Nucleus accumbens (tissue), 56 donors: Measurements from ENCODE around the gene DDIT3.

Experiments
- DNase-seq, 56 donors: peaks; one replicate each; lab custom pipeline; 2025; lab: John Stamatoyannopoulos, UW

DDIT3 gene

DNA sequence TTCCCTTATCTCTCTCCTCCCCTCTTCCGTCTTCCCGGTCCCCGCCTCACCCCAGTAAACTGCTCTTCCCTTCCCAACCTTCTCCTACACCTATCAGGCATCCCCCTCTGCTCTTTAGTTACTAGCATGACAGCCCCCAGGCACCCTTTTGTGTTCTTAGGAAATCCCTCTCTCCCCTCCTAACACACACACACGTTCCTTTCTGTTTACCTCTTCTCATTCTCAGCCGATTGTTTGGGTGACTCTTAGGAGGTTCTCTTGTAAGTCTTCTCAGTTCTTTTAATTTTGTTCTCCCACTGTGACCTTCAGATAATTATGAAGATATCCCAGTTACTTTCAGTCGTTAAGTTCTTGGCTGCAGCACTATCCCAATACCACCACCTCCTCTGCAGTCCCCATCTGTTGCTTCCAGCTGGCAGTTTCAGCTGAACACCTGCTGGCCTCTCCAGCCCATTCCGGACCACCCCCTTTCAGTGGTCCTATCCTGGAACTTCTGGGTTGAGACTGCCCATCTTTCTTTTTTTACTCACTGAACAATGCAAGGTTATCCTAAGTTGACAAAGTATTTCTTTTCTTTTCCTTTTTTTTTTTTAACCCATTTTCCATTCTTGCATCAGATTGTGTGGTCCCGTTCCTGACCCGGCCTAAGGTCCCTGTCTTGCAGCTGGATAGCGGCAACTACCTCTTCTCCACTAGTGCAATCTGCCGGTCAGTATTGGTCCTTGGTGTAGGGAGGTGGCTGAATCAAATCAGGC, 31.7 kb downstream of the DDIT3 start:
- no peak for DNase-seq

- peak; percentile 58 to 98 (median 90) for DNase-seq
Observed at GRCh38 chr12:57487597-57488401, 32.5 kb downstream of the DDIT3 start, which contains the start of gene MARS1. Gene MARS1, plus strand, starts transcription at chr12:57488068. Its CDS starts 23 bp downstream, at chr12:57488091.

GRCh38 chr12:57487055-57487596, 33.2 kb downstream of the DDIT3 start:
- no peak for DNase-seq

- DNase-seq = no peak
Observed at GRCh38 chr12:57485695-57486094, 34.6 kb downstream of the DDIT3 start.

GRCh38 chr12:57483466-57483865, 36.8 kb downstream of the DDIT3 start:
- DNase-seq = no peak

DNA sequence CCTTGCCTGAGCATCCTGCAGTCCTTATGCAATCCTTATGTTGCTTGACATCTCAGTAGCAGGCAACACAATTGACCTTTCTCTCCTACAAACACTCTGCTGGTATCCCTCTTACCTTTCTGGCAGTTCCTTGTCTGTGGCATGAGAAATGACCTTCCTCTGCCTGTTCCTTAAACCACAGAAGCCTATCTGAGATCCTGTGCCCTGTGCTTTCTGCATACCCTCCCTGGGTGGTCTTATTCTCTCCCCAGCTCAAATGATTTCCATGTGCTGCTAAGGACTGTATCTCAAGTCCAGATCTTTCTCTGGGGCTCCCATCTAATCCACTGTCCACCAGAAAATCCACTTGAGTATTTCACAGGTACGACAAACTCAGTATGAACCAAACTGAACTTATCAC, 38.6 kb downstream of the DDIT3 start:
- DNase-seq = no peak

DNA sequence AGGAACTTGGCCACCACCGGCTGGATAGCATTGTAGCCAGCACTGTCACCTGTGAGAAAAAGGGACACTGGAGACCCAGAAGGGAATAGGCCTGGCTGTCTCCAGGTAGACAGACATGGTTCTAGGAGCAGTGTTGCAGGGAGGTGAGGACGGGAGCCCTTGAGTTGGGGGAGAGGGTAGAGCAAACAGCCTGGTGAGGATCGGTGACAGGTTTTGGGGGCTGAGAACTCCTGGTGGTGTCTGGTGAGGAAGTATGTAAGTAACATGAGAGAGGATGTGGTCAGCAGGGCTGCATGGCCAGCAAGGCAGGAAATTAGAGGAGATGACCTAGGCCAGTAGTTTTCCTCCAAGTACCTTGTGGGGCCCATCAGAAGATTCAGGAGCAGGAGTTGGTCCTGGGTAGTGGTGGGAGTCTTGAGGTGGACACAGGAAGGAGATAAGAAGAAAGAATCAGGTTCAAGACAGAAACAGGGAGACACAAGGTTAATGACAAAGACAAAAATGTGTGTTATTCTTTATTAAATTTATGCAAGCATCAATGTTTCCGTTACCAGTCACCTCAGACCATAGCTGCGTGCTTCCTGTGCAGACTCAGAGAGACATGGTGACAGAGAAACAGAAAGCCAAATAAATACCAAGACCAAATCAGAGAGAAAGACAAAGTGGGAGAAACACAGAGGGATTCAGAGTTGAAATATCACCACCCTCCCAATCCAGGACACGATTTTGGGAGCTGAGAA, 40.8 kb downstream of the DDIT3 start, which contains the start of gene ARHGAP9:
Gene ARHGAP9 (minus strand): TSS at position 491 of the 740 bp plus-strand sequence. CDS start 460 bp downstream, at position 31.
- DNase-seq = no peak

- no peak for DNase-seq
Observed at GRCh38 chr12:57479043-57479375, 41.3 kb downstream of the DDIT3 start.

DNA sequence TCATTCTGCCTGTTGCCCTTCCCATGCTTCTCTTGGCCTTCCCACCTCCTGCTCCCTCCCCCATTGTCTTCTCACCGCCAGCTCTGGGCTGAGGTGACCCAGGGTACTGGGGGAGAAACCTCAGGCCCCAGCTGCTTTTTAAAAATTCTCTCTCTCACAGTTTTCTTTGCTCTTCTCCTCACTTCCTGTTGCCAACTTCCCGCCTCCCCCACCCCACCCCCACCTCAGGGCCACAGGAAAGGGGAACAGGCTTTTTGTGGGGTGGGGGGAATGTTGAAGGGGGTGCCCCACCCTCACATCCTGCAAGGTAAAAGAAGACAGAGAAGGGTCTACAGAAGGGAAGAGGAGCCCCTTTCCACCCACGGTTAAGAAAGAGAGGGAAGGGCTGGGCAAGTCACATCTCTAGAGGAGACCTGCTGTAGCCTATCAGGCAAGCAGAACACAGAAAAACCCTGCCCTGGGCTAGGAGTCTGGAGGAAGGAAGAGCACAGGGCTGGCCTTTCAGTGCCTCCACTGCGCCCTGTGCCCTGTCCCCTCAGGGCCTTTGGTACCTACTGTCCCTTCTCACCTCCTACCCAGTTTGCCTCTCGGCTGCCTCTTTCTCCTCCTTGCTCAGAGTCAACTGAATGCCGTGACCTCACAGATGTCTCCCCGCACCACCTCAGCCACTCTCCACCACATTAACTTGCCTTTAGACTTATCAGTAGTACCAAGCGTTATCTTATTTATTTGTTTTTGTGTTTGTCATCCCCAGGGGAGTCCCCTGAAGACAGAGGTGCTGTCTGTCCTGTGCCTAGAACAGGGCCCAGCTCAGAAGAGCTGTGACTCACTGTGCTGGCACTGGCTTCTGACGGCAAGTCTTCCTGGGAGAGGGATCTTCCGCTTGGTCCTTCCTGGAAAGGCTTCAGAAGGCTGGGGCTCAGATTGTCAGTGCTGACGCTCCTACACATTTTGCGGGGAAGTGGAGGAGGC, 42.3 kb downstream of the DDIT3 start:
- DNase-seq = no peak

DNA sequence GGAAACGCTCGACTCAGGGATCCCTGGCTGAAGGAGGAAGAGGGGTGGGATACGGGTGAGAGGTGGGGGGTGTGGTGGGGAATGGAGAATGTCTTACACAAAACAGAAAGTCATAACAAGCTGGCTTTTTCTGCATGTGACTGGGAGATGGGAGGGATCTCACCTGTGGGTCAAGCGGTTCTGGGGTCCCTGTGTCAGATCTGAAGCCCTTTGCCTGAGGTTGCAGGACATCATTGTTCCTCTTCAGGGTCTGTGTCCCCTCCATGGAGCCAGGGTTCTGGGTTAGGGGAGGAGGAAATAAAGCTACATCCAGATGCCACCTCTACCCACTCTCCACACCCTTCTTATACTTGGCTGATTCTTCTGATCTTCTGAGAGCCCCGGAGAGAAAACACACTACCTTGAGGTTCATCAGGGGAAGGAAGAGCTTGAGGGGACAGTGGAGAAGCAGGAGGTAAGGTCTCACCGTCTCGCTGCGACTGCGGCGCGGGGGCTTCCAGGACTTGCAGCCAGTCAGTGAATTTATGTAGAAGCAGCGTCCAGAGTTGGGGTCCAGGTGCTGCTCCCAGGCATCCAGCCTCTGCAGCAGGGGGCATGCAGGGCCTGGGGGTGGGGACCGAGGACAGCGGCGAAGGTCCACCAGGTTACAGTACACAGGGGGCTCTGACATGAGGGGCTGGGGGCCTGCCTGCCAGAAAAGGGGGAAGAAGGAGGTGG, 43.2 kb downstream of the DDIT3 start:
- no peak for DNase-seq

GRCh38 chr12:57476162-57476992, 43.9 kb downstream of the DDIT3 start:
- DNase-seq = no peak

DNA sequence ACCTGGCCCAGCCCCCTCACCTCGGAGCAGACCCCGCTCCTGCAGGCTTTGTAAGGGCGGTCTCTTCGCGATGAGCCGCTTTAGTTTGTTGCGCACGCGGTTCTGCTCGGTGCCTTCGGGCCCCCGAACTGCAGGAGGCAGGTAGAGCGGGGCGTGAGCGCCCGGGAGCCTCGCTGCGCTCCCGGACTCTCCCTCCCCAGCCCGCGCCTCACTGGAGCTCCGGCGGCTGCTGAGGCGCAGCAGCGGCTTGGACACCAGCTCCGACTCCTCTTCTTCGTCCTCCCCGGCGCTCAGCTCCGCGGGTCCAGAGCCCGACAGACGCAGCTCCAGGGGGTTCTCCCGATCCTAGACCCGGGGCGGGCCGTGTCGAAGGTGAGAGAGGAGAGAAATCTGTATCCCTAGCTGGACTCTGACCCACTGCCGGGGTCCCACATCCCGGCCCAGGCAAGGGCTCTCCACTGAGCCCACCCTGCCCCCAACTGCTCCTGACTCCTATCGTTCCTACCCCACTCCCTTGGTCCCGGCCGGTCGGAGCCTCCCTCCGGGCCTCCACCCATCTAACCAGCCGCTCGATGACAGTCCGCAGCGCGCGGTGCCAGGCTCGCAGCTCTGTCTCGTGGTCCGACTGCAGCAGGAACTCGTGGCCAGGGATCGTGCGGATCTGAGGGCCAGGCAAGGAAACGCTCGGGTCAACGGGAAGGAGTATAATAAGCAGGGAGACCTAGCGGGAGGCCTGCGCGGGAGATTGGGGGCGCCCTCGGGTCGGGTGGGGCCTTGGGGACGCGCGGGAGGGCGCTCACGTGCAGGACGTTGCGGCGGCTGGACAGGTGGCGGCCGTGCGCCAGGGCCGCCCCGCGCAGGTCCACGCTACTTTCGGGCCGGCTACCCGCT, 44.8 kb downstream of the DDIT3 start:
- peak in 2 of 56 donors; percentile 10 to 18 for DNase-seq

DNA sequence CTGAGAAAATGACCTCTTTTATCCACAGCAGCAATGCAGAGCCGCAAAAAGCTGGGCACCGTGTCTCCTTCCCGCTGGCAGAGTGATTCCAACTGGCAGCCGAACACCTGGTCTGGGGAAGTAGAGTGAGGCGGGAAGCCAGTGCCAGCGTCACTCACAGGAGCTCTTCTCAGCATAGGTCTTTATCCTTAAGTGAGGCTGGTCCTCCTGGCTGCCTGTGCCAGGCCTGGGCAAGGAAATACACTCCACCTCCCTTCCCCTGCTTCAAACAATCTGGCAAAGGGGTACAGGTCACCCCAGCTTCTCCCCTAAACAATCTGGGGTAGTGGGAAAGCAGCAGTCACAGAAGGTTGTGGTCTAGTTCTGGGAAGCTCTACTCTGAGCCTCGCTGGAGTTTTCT, 45.5 kb downstream of the DDIT3 start:
- no peak for DNase-seq

GRCh38 chr12:57474430-57474829, 45.9 kb downstream of the DDIT3 start:
- no peak for DNase-seq

GRCh38 chr12:57473886-57474285, 46.4 kb downstream of the DDIT3 start:
- no peak for DNase-seq

GRCh38 chr12:57473392-57473791, 46.9 kb downstream of the DDIT3 start:
- no peak for DNase-seq

GRCh38 chr12:57472391-57472790, 47.9 kb downstream of the DDIT3 start:
- no peak for DNase-seq
